ENCODE results near the gene HPCAL4.

Gene HPCAL4

GRCh38 chr1:39649636-39650185 is 41.5 kb downstream of the HPCAL4 start:
- no peak for DNase-seq (ENCODE audit: low spot score)

- DNase-seq (ENCODE audit: low spot score): no peak
Observed at GRCh38 chr1:39648496-39648895, 42.7 kb downstream of the HPCAL4 start.

DNA sequence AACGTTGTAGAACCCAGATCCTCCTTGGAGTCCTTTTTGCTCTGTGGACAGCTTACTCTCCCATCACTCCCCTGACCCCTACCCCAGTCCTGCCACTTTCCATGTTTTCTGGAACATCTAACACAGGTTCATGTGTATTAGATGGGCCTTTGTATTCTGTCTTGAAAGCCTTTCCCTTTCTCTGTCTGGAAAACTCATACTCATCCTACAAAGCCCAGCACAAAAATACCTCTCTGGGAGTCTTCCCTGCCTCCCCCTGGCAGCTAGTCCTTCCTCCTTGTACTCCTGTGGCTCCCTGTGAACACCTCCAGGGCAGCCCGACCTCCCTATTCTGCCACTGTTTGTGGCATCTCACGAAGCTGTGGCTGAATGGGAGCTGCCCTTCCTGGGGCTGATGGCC is 44.0 kb downstream of the HPCAL4 start:
- no peak for DNase-seq (ENCODE audit: low spot score)

GRCh38 chr1:39646232-39647081 is 44.8 kb downstream of the HPCAL4 start:
- peak; percentile 79 for DNase-seq (ENCODE audit: low spot score)

DNA sequence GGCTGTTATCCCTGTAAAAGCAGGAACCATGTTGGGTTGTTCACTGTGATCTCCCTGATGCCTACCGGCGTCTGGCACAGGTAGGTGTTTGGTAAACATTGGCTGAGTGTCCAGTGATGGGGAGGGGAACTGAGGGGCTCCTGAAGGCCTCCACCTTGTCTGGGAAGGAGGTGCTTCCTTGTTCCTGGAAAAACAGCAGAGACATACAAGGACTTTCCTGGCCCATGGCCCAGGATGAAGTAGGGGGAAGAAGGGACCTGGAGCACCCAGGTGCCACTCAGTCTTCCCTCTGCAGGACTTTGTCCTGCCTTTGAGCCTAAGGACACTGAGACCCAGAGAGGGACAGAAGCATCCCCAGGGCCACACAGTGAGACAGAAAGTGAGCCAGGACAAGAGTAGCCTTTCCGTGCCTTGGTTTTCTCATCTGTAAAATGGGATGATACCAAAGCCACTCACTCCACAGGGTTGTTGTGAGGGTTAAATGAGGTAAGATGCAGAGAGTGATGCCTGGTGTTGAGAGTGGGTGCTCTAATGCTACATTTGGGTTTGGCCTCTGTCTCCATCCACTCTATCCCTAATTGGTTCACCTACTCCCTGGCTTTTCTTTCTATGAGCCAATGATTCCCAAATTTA is 45.7 kb downstream of the HPCAL4 start:
- no peak for DNase-seq (ENCODE audit: low spot score)

DNA sequence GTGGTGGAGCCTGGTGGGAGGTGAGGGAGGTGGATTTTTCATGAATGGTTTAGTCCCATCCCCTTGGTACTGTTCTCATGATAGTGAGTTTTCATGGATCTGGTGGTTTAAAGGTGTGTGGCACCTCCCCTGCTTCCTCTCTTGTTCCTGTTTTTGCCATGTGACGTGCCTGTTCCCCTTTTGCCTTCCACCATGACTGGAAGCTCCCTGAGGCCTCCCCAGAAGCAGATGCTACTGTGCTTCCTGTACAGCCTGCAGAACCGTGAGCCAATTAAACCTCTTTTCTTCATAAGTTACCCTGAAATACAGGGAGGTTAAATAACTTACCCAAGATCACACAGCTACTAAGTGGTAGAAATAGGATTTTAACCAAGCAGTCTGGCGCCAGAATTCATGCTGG is 47.5 kb downstream of the HPCAL4 start:
- DNase-seq (ENCODE audit: low spot score): no peak

GRCh38 chr1:39642796-39643195 is 48.4 kb downstream of the HPCAL4 start:
- DNase-seq (ENCODE audit: low spot score): peak; percentile 59

GRCh38 chr1:39640861-39641260 is 50.4 kb downstream of the HPCAL4 start:
- DNase-seq (ENCODE audit: low spot score): no peak

GRCh38 chr1:39639305-39640130 is 51.7 kb downstream of the HPCAL4 start, which contains the start of gene HEYL:
Gene HEYL (minus strand): TSS chr1:39639643. CDS start chr1:39639625, 18 bp downstream.
- DNase-seq (ENCODE audit: low spot score): peak; percentile 75

GRCh38 chr1:39638965-39639304 is 52.3 kb downstream of the HPCAL4 start:
- no peak for DNase-seq (ENCODE audit: low spot score)

- no peak for DNase-seq (ENCODE audit: low spot score)
Observed at GRCh38 chr1:39637361-39637760, 53.9 kb downstream of the HPCAL4 start.

- DNase-seq (ENCODE audit: low spot score): no peak
Observed at GRCh38 chr1:39635871-39636210, 55.4 kb downstream of the HPCAL4 start.

- DNase-seq (ENCODE audit: low spot score): no peak
Observed at GRCh38 chr1:39635205-39635870, 55.9 kb downstream of the HPCAL4 start.

GRCh38 chr1:39633422-39633821 is 57.8 kb downstream of the HPCAL4 start:
- no peak for DNase-seq (ENCODE audit: low spot score)

DNA sequence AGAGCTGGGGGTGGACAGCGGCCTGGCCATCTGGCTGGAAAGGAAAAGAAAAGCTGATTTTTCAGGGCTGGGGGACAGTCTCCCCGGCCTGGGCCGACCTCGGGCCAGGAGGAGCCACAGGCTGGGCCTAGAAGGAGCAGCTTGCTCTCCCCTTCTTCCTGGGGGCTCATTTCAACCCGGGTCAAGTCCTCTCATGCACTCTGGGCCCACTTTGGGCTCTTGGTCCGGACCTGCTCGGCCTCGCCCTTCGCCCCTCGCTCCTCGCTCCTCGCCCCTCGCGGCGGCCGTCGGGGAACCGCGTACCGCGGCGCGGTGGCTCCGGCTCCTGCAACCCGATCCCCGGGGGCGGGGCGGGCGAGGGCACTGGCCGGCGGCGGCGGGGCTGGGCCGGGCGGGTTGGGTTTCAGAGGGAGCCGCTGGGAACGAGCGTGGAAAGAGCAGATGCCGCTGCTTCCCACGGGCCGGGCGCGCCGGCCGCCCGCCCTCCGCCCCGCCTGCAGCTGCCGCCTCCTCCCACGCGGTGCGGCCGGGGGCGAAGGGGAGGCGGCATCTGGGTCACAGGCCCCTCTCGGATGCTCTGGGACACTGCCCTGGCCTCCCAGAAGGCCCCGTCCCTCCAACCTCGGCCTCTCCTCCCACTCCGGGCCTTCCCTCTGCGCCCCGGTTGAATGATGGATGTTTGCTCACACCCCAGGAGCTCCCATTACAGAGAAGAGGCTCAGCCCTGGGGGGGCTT is 58.4 kb downstream of the HPCAL4 start:
- peak; percentile 85 for DNase-seq (ENCODE audit: low spot score)

GRCh38 chr1:39632323-39632681 is 58.9 kb downstream of the HPCAL4 start:
- DNase-seq (ENCODE audit: low spot score): no peak

GRCh38 chr1:39631361-39632322 is 59.6 kb downstream of the HPCAL4 start:
- no peak for DNase-seq (ENCODE audit: low spot score)

DNA sequence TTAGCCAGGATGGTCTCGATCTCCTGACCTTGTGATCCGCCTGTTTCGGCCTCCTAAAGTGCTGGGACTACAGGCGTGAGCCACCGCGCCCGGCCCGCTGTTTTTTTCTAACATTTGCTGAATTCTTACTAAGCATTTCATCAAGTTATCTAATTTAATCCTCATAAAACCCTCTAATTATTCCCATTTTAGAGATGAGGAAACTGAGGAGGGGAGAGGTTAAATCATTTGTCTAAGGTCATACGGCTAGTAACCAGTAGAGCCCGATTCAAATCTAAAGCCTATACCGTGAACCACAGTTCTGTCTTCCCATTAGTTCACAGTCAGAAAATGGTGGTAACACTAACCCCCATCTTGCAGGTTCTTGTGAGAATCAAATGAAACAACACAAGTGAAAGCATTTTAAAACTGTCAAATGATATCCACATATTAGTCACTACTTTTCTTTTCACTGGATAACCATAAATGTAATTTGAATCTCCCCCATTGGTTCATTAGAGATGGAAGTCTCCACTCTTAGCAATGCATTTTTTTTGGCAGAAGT is 62.4 kb downstream of the HPCAL4 start:
- no peak for DNase-seq (ENCODE audit: low spot score)

Data from AG08396 (cell line).